Stimulated activated CD4-positive, alpha-beta T cell treated with anti-CD3 and anti-CD28 coated beads, Interleukin-15, amount 100 ng/mL, for 24 hours (primary cell): ENCODE measurements around the gene SEC16A.

Experiments used
- DNase-seq: peaks from one replicate; pipeline ENCODE4 v3.0.0-alpha.2; 2020

SEC16A gene

GRCh38 chr9:136394312-136395019, 88.4 kb downstream of the SEC16A start:
- DNase-seq: no peak

DNA sequence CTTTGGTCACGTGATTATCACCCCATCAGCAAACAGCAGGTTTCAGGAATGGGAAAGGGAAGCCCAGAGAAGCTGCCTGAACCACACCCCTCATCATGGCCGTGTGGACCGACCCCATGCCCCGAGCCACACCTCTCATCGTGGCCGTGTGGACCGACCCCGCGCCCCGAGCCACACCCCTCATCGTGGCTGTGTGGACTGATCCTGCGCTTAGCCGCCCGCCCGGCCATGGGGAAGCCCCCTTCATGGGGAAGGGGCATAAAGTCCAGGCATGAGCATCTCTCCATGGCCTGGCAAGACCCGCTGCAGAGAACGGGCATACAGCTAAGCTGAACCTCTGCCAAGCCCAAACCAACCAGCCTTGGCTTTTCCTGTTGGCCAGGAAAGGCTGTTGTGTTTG, 89.3 kb downstream of the SEC16A start:
- DNase-seq: no peak

DNA sequence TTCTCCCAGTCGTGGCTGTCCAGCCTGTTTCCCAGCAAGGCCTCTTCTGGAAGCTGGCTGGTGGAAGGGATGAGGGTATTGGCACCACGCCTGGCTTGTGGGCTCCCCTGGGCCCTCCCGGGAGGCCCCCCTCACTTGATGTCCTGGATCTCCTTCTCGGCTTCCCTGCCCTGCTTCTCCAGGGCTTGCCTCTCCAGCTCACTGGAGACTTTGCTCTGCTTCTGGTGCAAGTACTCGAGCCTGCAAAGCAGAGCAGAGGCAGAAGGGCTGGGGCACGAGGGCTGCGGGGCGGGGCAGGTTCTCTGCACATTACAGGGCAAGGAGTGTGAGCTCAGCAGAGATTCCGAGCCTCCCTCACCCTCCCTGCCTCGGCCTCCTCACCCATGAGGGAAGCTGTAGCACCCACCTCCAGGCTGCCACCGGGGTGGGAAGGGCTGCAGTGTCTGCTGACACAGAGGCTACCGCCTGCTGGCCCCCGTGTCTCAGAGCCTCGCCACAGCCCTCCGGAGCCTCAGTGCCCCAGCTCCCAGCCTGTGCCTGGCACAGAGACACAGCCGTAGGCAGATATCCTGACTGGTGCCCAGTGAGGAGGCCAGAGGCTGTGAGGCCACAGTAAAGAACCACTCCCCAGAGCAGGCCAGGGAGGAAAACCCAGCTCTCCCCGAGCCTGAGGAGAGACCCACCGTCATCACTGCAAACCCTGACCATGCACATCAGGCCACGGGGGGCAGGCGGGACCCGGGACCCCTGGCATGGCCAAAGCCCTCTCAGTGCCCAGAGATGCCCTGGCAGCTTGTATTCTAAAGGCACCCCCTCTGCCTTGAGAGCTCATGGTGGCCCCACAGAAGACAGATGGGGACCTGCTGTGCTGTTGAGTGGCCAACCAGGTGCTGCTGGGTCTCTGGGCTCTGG, 90.0 kb downstream of the SEC16A start:
- no peak for DNase-seq

- no peak for DNase-seq
Observed at GRCh38 chr9:136391737-136392537, 90.9 kb downstream of the SEC16A start.
